ENCODE results near the gene LAGE3. TPM values are rescaled to one million over a fixed set of nuclear protein-coding genes. Genes with fewer than 3 reads are reported as not detected.

The LAGE3 gene
- total and polyA plus RNA-seq, 10 of the 15 experiments (the other 5 are each of a cell fraction or from before 2014, with no cell fraction given), result 5.3 to 63.7 (median 19.7) TPM

- TF ChIP-seq ZBTB4 (CRISPR knock-in tag; IDR thresholded peaks at IDR 0.05) (no peak), JUNB (IDR thresholded peaks at IDR 0.05) (no peak)
Measured at GRCh38 chrX:154482786-154483185, 3.7 kb upstream of the LAGE3 start (continued).

GRCh38 chrX:154481911-154482601 lies 3.0 kb upstream of the LAGE3 start:
- Histone ChIP-seq H3K27me3 (replicated peaks in 1 of 2; ENCODE audit: control insufficient read depth in 2 of 2, insufficient read depth in 2 of 2, low read length in 1 of 2) (no peaks in the 10 kb centered on the region), H3K4me1 (ENCODE audit: control insufficient read depth, insufficient read depth, low read length) (peaks cover 8% of the 10 kb centered on the region; the same call in 1 of the 2 replicates), H3K79me2 (ENCODE audit: control insufficient read depth, insufficient read depth, low read length) (peaks cover 16% of the 10 kb centered on the region), H3K36me3 (ENCODE audit: control insufficient read depth in 2 of 2, insufficient read depth in 2 of 2, low read length in 1 of 2) (no peaks in the 10 kb centered on the region; a peak in 2 of 4 replicates), H3K4me2 (ENCODE audit: control insufficient read depth, insufficient read depth) (no peak overlapping the region), H4K20me1 (ENCODE audit: control insufficient read depth, insufficient read depth) (no peaks in the 10 kb centered on the region), H3K9me3 (replicated peaks; ENCODE audit: control insufficient read depth, insufficient read depth, low read length) (no peaks in the 10 kb centered on the region), H3K27ac (ENCODE audit: control insufficient read depth, insufficient read depth) (no peak overlapping the region), H3K9ac (ENCODE audit: control insufficient read depth, insufficient read depth, low read length) (no peak overlapping the region), H3K4me3 (no peak overlapping the region), H2AFZ (ENCODE audit: control insufficient read depth, low read depth, low read length) (no peak overlapping the region)
- WGBS (ENCODE audit: insufficient coverage, insufficient replicate concordance, low lambda C conversion rate, missing lambda C conversion rate), result 68% methylated on average over 14 of the region's 14 CpGs
- FAIRE-seq (no peak), DNase-seq (ENCODE audit: low read depth, low spot score) (no peak), ATAC-seq (no peak)
- ChIA-PET CTCF (interaction anchor here (0.6 to 2.5 kb wide), 3 partner anchors 45 to 811 kb away, joined by 4 to 8 read pairs (median 4); no protein-coding TSS in a partner anchor), RAD21 (ENCODE audit: unreplicated experiment) (no interaction called here), SMC1A (ENCODE audit: uncharacterized antibody, unreplicated experiment) (interaction anchor here (0.6 to 0.9 kb wide), 2 partner anchors 26 to 45 kb away, joined by 3 to 5 read pairs; no protein-coding TSS in a partner anchor), POLR2A (interaction anchor here (1.4 kb wide), 1 partner anchor 7 kb away, joined by 3 read pairs; no protein-coding TSS in a partner anchor)
- in situ Hi-C loops (cut with MboI) (no loop called here), intact Hi-C loops (cut with micrococcal nuclease; ENCODE audit: unreplicated experiment) (no loop called here)
- TF ChIP-seq MAX (IDR thresholded peaks at IDR 0.05; ENCODE audit: low read depth, low read length), result no peak
- peak; percentile 88 for TF ChIP-seq RAD51 (IDR thresholded peaks at IDR 0.05)
- peak; percentile 11; the same call in 1 of the 2 replicates for TF ChIP-seq ZBTB11 (CRISPR knock-in tag; IDR thresholded peaks at IDR 0.05)
- TF ChIP-seq BHLHE40 (IDR thresholded peaks at IDR 0.05; ENCODE audit: borderline replicate concordance in 1 of 2, low read depth in 2 of 2, low read length in 1 of 2), result peak in 1 of 2 experiments; percentile 58; a peak in 1 of 4 replicates
- TF ChIP-seq USF1 (IDR thresholded peaks at IDR 0.05; ENCODE audit: borderline replicate concordance, extremely low read length, insufficient read depth, low read depth, low read length), result peak; percentile 54
- TF ChIP-seq E2F4 (IDR thresholded peaks at IDR 0.05; ENCODE audit: low read depth, low read length), result no peak
- no TSS peak for BruUV-seq (replicated peaks)

All from GM12878 (cell line).